Common myeloid progenitor, CD34-positive (primary cell): ENCODE measurements around the gene CH25H.

Source experiments
- CTCF ChIA-PET: fragments of 350-600 bp; sonication (Branson Sonifier 250); formaldehyde crosslinking; loops from one replicate; lab custom pipeline; 2021; ENCODE audit warnings: antibody characterized with exemption; lab: Charles Lee
- POLR2A ChIA-PET: fragments of 350-600 bp; sonication (Branson Sonifier 250); formaldehyde crosslinking; loops from one replicate; lab custom pipeline; 2021; ENCODE audit warnings: antibody characterized with exemption; lab: Charles Lee
- DNase-seq, 3 donors: peaks; one replicate each; pipeline versions ENCODE4 v3.0.0 to v3.0.0-alpha.2; 2013
- H3K27ac ChIP-seq, 2 experiments: 1 replicate in 1 of 2; 2 replicates in 1 of 2; pipeline ENCODE4 v1.7.0; 2013; ENCODE audit warnings: inconsistent platforms in 2 of 2, low read length in 2 of 2, mild to moderate bottlenecking in 2 of 2, low read depth in 1 of 2, moderate library complexity in 1 of 2; ENCODE audit not compliant: severe bottlenecking in 2 of 2, insufficient read depth in 1 of 2, poor library complexity in 1 of 2
- H3K27me3 ChIP-seq, 5 experiments: replicated peaks in 2 of 5; 1 replicate in 3 of 5; 2 replicates in 2 of 5; pipeline versions ENCODE4 v1.6.1 to v1.7.0; 2013; ENCODE audit warnings: low read length in 4 of 5, mild to moderate bottlenecking in 2 of 5, moderate library complexity in 2 of 5, inconsistent platforms in 1 of 5; ENCODE audit not compliant: insufficient read depth in 5 of 5, control insufficient read depth in 4 of 5
- H3K36me3 ChIP-seq, 4 experiments: 1 replicate in 2 of 4; 2 replicates in 2 of 4; pipeline versions ENCODE4 v1.6.1 to v1.7.0; 2013; ENCODE audit warnings: low read length in 3 of 4, control low read depth in 1 of 4, mild to moderate bottlenecking in 1 of 4; ENCODE audit not compliant: control insufficient read depth in 4 of 4, insufficient read depth in 4 of 4
- H3K4me1 ChIP-seq, 4 experiments: 1 replicate in 3 of 4; 2 replicates in 1 of 4; pipeline versions ENCODE4 v1.6.1 to v1.7.1; 2013; ENCODE audit warnings: low read length in 3 of 4, mild to moderate bottlenecking in 3 of 4, control low read depth in 1 of 4, inconsistent platforms in 1 of 4, moderate library complexity in 1 of 4; ENCODE audit not compliant: control insufficient read depth in 4 of 4, insufficient read depth in 4 of 4; ENCODE audit errors: control extremely low read depth in 1 of 4
- H3K4me3 ChIP-seq, 7 experiments: 1 replicate in 4 of 7; 2 replicates in 3 of 7; pipeline versions ENCODE4 v1.5.1 to v1.7.0; 2013; ENCODE audit warnings: mild to moderate bottlenecking in 7 of 7, low read length in 6 of 7, moderate library complexity in 6 of 7, inconsistent platforms in 2 of 7, low read depth in 2 of 7, control low read depth in 1 of 7; ENCODE audit not compliant: insufficient read depth in 4 of 7, control insufficient read depth in 1 of 7; ENCODE audit errors: extremely low read depth in 1 of 7
- H3K9me3 ChIP-seq, 5 experiments: 1 replicate in 4 of 5; 2 replicates in 1 of 5; pipeline versions ENCODE4 v1.6.1 to v1.7.1; 2013; ENCODE audit warnings: low read length in 4 of 5, mild to moderate bottlenecking in 2 of 5, inconsistent platforms in 1 of 5, low read depth in 1 of 5, moderate library complexity in 1 of 5; ENCODE audit not compliant: control insufficient read depth in 4 of 5, insufficient read depth in 2 of 5; ENCODE audit errors: control extremely low read depth in 1 of 5
- WGBS: methylation state at CpG from one replicate; pipeline ENCODE4 v1.1.5; 2013; ENCODE audit not compliant: insufficient coverage; 5-methylcytosine and 5-hydroxymethylcytosine counted together

The CH25H gene

GRCh38 chr10:89221919-89222318 is 14.8 kb upstream of the CH25H start:
- peaks cover 2 to 14% (median 5%) of the 10 kb centered on the region in 4 experiments for H3K4me1 ChIP-seq
- POLR2A ChIA-PET, result no interaction called here
- peaks cover 7 to 25% (median 11%) of the 10 kb centered on the region in 4 experiments for H3K36me3 ChIP-seq
- CTCF ChIA-PET, result interaction anchor here (0.5 to 1.2 kb wide), 5 partner anchors 11 to 340 kb away, joined by 3 read pairs; no protein-coding TSS in a partner anchor
- DNase-seq, result no peak
- H3K27ac ChIP-seq, result no peak overlapping the region
- no peak overlapping the region for H3K4me3 ChIP-seq
- no peaks in the 10 kb centered on the region for H3K27me3 ChIP-seq
- no CpG with 5 or more reads among the region's 2 CpGs for WGBS
- H3K9me3 ChIP-seq, result no peaks in the 10 kb centered on the region

DNA sequence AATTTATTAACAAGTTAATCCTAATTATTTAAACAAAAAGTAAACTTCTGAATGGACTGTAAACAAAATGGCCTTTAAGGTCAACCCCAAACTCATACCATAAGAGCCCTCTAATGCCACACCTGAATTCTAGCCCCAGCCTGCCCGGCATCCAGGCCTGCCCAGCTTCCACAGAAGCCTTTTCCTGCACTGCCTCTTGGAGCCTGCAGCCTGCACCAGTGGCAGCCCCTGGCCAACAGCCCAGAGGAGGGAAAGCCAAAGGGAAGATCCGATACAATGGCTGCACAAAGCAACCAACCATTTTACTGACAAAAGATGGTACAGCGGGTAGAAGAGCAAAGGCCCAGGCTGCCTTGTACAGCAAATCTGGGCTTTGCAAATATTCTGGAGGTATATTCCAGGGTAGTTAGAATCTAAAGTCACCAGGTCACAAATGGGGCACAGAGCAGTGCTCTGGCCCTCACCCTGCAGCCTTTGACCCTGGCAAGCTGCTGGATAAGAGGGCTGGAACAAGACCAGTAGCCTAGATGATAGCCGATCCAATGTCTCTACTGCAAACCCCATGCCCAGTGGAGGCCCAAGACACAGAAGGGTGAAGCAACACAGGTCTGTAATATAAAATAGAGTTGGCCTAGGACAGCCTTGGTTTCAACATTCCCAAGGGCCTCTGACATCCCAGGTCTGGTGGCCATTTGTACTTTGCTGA is 12.5 kb upstream of the CH25H start:
- Histone ChIP-seq H3K4me3 (no peak overlapping the region), H3K4me1 (peaks cover 2 to 10% (median 5%) of the 10 kb centered on the region in 4 experiments), H3K9me3 (no peaks in the 10 kb centered on the region), H3K36me3 (peaks cover 9 to 28% (median 20%) of the 10 kb centered on the region in 4 experiments), H3K27me3 (no peaks in the 10 kb centered on the region), H3K27ac (no peak overlapping the region)
- WGBS, result 100% methylated on average over 3 of the region's 4 CpGs
- CTCF ChIA-PET, result interaction anchor here (1.6 to 4.1 kb wide), 5 partner anchors 16 to 287 kb away, joined by 4 to 36 read pairs (median 9); no protein-coding TSS in a partner anchor
- POLR2A ChIA-PET, result no interaction called here
- DNase-seq, result no peak

DNA sequence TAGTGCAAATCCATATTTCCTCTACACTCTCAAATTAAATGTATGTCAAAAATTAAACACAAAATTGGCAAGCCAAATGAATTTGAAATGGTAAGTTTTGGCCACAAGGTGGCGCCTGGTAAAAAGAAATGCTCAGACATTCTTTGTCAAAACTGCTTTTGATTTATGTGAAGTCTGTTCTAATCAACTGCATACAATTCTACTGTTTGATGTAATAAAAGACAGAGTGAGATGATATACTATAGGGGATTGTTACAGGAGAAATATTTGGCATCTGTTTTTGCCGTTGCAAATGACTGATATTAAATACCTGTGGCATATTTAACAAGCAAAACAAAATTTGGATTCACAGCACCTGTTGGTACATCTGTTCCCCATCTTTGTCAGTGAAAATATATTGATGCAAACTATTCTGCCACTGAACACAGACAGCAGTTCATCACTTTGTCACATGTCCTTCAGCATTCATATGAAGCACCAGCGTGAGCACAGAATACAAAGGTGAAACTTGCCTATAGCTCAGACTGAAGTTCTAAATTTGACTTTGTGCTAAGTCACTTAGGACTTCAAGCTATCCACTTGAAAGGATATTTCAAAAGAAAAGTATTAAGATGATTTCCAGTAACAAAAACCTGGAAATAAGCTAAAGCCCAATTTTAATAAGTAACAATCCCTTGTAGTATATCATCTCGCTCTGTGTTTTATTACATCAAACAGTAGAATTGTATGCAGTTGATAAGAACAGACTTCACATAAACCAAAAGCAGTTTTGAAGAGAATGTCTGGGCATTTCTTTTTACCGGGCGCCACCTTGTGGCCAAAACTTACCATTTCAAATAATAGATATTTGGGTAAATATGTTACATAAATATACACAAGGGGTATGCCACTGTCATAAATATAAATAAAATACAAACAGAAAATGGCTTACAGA is 10.2 kb upstream of the CH25H start:
- H3K4me3 ChIP-seq, result no peak overlapping the region
- CTCF ChIA-PET, result interaction anchor here (0.6 to 4.1 kb wide), 26 partner anchors 7 to 549 kb away, joined by 3 to 36 read pairs (median 6); partner anchors contain the start of gene CH25H
- WGBS, result 63% methylated on average over 3 of the region's 6 CpGs
- H3K36me3 ChIP-seq, result peaks cover 12 to 27% (median 25%) of the 10 kb centered on the region in 4 experiments
- H3K9me3 ChIP-seq, result no peaks in the 10 kb centered on the region
- POLR2A ChIA-PET, result no interaction called here
- peak; percentile 67 to 82 (median 76) for DNase-seq
- peak overlapping the region in 1 of 2 experiments; percentile 8 for H3K27ac ChIP-seq
- H3K27me3 ChIP-seq, result no peaks in the 10 kb centered on the region
- peaks cover 2 to 11% (median 5%) of the 10 kb centered on the region in 4 experiments for H3K4me1 ChIP-seq

DNA sequence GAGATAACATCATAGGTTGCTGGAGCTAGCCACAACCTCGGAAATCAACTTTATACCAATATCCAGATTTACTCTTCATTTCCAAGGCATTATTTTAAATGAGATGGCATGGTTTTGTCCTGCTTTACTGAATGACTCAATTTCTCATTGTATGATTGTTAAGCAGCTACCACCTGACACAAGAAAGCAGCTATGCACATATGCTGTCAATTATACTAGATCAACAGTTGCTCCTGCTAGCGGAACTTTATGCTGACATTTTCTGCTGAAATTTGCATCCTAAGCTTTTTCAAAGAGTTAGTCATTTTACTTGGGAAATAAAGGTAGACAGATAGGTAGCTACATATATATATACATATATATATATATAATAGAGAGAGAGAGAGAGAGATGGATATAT is 8.9 kb upstream of the CH25H start:
- no peak for DNase-seq
- no peaks in the 10 kb centered on the region for H3K9me3 ChIP-seq
- H3K36me3 ChIP-seq, result peaks cover 10 to 27% (median 23%) of the 10 kb centered on the region in 4 experiments
- POLR2A ChIA-PET, result no interaction called here
- H3K4me3 ChIP-seq, result no peak overlapping the region
- peaks cover 2 to 14% (median 5%) of the 10 kb centered on the region in 4 experiments for H3K4me1 ChIP-seq
- CTCF ChIA-PET, result interaction anchor here (0.7 to 4.2 kb wide), 13 partner anchors 8 to 351 kb away, joined by 3 to 80 read pairs (median 5); partner anchors contain the start of genes CH25H and FAS
- H3K27ac ChIP-seq, result no peak overlapping the region
- WGBS, result no CpG with 5 or more reads among the region's 2 CpGs
- H3K27me3 ChIP-seq, result peaks cover 0 to 2% (median 0%) of the 10 kb centered on the region in 5 experiments

DNA sequence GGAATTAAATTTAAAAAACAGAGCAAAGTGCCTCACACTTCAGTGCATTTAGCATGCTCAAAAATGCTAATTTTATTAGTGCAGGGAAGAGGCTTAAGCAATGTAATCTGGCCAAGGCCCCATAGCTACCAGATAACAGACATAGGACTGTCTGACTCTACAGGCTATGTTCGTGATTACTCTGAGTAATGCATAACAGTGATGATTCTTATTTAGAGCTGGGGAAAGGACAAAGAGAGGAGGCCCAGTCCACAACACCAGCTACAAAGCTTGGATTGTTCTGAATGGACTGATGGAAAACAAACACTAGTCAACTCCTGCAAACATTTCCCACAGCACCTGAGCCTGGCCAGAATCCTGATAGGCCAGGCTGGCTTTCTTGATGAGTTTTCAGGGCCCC is 8.4 kb upstream of the CH25H start:
- CTCF ChIA-PET, result interaction anchor here (0.6 to 4.2 kb wide), 17 partner anchors 9 to 352 kb away, joined by 3 to 80 read pairs (median 4); partner anchors contain the start of genes CH25H and FAS

DNA sequence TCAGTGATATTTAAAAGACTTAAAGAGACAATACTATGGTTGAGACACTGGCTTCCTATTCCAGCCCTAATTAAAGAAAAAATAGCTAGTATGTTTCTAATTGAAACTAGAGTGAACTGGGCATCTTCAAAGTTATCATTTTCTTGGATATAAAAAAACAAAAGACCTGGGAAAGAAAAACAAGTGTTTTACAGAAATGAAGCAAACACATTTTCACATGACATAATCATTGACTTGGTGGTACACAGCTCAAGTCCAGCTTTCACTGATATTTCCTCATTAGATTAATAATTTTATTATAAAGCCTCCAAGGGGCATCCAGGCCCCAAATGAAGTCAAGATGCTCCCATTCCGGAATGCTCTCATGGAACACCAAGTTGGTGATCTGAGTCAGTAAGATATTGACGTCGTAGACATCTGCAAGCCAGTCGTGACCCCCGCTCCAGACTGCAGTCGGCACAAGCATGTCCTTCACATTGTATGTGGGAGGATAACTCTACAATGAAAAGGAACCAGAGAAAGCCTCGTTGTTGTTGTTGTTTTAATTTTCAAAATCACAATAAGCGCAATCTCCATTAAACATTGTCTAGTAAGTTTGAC is 7.5 kb upstream of the CH25H start:
- Histone ChIP-seq H3K4me1 (peaks cover 2 to 14% (median 5%) of the 10 kb centered on the region in 4 experiments), H3K27me3 (peaks cover 0 to 11% (median 8%) of the 10 kb centered on the region in 5 experiments), H3K36me3 (peaks cover 6 to 19% (median 17%) of the 10 kb centered on the region in 4 experiments), H3K4me3 (no peak overlapping the region), H3K9me3 (no peaks in the 10 kb centered on the region), H3K27ac (no peak overlapping the region)
- WGBS, result 90% methylated on average over 2 of the region's 8 CpGs
- ChIA-PET POLR2A (no interaction called here), CTCF (interaction anchor here (0.8 to 4.2 kb wide), 23 partner anchors 8 to 379 kb away, joined by 3 to 80 read pairs (median 5); partner anchors contain the start of gene CH25H)
- DNase-seq, result no peak

More for the DNA sequence above, 8.4 kb upstream of the CH25H start:
- POLR2A ChIA-PET, result no interaction called here
- no peak overlapping the region for H3K4me3 ChIP-seq
- peaks cover 10 to 27% (median 22%) of the 10 kb centered on the region in 4 experiments for H3K36me3 ChIP-seq
- no peak overlapping the region for H3K27ac ChIP-seq
- no peaks in the 10 kb centered on the region for H3K9me3 ChIP-seq
- peaks cover 2 to 14% (median 5%) of the 10 kb centered on the region in 4 experiments for H3K4me1 ChIP-seq
- WGBS, result no CpG with 5 or more reads among the region's 1 CpG
- peaks cover 0 to 4% (median 0%) of the 10 kb centered on the region in 5 experiments for H3K27me3 ChIP-seq
- DNase-seq, result no peak
